ENCODE results near the gene PTGFR.

Gene PTGFR

GRCh38 chr1:78490861-78491450 lies at the start of gene PTGFR:
Gene PTGFR, plus strand, starts transcription at chr1:78490974. Its CDS starts 1,770 bp downstream, at chr1:78492744.
- no peak for DNase-seq (ENCODE audit: low read depth, low spot score)

DNA sequence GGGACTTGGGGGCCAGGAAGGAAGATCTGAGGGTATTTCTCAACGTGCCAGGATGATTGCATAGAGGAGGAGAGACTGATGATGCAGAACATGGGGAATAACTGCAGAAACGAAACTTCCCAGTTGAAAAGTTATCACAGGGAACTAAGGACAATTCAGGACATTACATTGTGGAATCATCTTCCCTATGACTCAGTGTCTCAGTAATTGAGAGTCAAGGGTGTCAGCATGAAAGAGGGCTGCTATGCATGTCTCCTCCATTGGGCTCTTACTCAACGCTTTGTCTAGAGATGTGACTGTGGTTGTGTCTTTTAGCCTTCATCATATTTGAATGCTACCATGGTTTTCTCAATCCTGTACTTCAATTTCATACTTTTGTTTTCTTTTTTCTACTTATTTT lies 48.9 kb upstream of the PTGFR start:
- DNase-seq (ENCODE audit: low read depth, low spot score), result no peak

- no peak for DNase-seq (ENCODE audit: low read depth, low spot score)
Measured at GRCh38 chr1:78447086-78447485, 43.7 kb upstream of the PTGFR start.

DNA sequence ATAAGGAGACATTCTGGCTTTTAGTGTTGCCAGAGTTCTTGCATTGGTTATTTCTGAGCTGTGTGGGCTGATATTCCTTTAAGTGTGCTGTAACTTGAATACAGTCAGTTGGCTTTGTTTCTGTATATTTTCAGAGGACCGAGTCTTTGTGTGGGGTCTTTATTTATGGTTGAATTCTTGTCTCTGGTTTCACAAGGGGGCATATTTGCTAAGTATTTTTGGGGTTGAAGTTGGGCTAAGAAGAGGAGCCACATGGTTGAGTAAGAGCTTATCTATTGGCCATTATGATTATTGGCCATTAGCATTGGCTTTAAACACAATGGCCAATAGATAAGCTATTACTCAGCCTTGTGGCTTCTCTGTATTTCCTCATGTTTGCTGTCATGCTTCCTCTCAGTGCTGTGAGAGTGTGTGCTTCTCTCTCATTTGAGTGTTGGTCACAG lies 26.3 kb upstream of the PTGFR start:
- no peak for DNase-seq (ENCODE audit: low read depth, low spot score)

DNA sequence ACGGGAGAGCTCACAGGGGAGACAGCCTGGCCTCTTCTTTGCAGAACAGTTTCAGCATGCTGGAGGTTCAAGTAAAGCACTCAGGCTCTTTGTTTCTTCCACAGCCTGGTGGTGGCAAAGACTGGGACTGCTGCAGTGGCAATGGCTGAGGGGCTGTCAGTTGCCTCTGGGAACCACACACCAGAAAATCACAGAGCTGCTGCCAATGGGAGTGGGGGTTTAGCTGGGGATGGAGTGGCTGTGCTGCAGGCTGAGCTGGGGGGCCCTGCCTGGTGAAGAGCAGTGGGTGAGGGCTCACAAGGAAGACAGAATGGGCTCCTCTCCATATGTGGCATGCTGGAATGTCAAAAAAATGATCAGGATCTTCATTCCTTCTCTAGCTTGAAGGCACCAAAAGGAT lies 25.6 kb upstream of the PTGFR start:
- no peak for DNase-seq (ENCODE audit: low read depth, low spot score)

DNA sequence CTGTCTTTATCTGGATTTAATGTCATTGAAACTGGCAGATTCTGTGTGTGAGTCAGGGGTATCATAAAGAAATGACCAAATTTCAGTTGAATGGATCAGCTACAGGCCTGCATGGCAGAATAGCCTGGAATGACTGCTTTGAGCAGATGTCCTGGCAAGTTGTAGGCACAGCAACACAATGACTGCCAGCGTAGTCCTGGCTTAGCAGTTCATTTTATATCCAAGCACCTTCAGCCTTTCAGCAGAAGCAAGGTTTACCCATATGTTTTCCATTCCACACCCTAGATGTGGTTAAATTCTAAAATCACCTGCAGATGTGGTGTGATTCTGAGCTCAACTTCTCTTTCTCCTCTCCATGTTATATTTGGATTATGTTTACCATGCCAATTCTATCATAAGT lies 22.3 kb upstream of the PTGFR start:
- no peak for DNase-seq (ENCODE audit: low read depth, low spot score)

DNA sequence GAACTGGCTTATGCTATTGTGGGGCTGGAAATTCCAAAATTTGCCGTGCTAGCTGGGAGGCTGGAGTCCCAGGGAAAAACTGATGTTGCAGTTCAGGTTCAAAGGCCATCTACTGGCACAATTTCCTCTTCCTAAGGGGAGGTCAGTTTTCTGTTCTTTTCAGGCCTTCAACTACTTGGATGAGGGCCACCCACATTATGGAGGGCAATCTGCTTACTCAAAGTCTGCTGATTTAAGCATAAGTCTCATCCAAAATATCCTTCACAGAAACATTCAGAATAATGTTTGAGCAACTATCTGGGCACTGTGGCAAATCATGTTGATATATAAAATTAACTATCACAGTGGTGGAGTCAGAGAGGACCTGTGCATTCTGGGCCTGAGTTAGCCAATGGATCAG lies 21.2 kb upstream of the PTGFR start:
- no peak for DNase-seq (ENCODE audit: low read depth, low spot score)

GRCh38 chr1:78471890-78472620 lies 18.7 kb upstream of the PTGFR start:
- no peak for DNase-seq (ENCODE audit: low read depth, low spot score)

- no peak for DNase-seq (ENCODE audit: low read depth, low spot score)
Measured at GRCh38 chr1:78472851-78473496, 17.8 kb upstream of the PTGFR start.

DNA sequence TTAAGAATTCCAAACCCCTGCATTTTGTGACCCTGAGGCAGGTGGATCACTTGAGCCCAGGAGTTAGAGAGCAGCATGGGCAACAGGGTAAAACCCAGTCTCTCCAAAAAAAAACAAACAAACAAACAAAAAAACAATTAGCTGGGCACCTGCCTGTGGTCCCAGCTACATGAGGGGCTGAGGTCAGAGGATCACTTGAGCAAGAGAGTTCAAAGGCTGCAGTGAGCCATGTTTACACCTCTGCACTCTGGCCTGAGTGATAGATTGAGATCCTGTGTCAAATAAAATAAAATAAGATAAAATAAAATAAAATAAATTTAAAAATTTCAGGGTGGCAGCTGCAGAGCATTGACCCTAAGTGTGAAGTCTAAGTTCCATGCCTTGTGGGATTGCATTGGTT lies 16.7 kb upstream of the PTGFR start:
- DNase-seq (ENCODE audit: low read depth, low spot score), result no peak

DNA sequence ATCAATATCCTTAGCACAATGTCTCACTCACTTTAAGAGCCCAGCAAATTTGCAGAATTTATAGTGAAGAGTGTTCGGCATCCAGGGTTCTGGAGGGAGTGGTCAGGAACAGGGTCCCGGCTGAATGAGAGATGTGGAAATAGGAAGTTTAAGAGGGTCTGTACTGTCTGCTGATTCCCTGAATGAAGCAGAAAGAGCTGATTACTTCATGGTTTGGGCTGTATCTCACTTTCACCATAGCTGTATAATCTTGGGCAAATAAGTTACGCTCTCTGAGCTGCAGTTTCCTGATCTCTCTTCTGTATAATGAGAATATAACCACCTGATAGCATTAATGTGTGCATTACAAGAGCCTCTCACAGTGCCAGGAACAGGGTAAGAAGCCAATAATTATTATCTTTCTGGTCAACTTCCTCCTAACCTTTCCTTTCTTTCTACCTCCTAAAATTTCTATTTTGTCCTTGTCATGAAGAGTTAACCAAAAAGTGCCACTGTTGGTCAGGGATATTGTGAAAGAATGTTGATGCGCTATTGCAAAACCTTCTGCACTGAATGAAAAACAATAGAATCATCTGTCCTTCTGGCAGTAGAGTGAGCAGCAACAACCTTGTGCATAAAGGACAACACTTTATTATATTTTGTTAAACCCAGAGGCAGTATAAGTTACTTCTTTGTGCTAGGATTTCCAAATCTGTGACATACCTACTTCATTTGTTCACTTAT lies 14.7 kb upstream of the PTGFR start:
- no peak for DNase-seq (ENCODE audit: low read depth, low spot score)

DNA sequence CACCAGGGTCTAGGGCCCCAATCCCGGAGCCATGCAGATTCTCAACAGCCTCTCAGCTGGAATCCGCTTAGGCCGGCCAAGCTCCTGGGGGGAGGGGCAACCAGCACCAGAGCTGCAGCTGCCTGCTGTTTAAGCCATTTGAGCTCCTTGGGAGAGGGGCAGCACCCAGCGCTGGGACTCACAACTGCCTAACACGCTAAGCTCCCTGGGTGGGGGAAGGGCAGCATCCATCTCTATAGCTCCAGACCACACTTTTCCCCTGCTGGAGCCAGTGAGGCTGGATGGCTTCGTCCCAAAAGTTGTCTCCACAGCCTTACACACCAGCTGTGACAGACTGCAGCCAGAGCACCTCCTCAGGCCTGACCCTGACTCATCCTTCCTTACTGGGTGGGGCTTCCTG lies 6.9 kb upstream of the PTGFR start:
- DNase-seq (ENCODE audit: low read depth, low spot score), result no peak

- DNase-seq (ENCODE audit: low read depth, low spot score), result no peak
Measured at GRCh38 chr1:78491451-78492071, 787 bp downstream of the PTGFR start.

- DNase-seq (ENCODE audit: low read depth, low spot score), result no peak
Measured at GRCh38 chr1:78492386-78492950, 1.7 kb downstream of the PTGFR start.

- no peak for DNase-seq (ENCODE audit: low read depth, low spot score)
Measured at GRCh38 chr1:78493451-78493850, 2.7 kb downstream of the PTGFR start.

DNA sequence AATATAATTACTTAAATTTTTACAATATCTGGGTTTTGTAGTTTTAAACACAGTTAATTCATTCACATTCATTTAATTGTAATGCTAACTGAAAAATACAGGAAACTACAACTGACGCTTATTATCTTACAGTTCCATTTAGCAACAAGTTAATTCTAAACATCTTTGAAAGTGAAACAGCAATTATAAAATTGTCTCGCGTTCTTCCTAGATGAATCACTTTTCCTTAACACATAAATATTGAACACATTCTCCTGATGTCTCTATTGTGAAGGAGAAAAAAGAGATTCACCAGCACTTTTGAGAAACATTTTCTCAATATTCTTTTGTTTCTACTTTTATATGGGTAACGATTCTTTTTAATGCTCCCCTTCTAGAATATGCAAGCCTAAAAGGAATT lies 6.4 kb downstream of the PTGFR start:
- DNase-seq (ENCODE audit: low read depth, low spot score), result no peak

DNA sequence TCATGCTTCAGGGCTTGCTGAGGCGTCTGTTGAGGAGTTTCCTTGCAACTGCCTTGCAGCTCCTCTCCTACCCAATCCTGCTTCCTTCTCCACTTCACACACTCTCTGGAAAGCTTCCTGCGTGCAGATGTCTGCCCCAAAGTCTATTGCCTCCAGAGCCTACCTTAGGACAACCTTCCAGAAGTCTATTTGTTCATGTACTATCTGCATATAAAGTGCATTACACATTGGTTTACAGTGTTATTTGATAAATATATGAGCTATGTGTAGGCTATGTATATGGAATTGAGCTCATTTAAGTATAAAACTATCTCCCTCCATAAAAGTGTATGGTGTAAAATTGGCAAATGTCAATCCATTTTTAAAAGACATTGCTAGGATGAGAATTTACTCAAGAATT lies 9.8 kb downstream of the PTGFR start:
- no peak for DNase-seq (ENCODE audit: low read depth, low spot score)

DNA sequence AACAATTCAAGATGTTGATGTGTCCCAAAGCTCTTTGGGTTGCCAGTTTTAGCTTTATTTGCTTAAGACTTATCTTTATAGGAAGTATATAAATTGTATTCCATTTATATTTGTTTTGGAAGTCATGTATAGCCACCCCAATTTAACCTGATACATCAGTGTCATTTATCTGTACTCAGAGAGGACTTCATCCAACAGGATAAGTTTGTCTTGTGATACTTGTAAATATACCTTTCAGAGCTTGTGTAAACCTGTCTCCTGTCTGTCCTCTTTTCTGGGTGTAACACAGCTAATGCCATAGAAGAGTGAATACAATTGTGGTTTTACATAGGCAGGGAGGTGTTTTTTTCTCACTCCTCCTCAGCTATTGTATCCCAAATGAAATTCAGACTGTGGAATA lies 10.4 kb downstream of the PTGFR start:
- DNase-seq (ENCODE audit: low read depth, low spot score), result no peak

- DNase-seq (ENCODE audit: low read depth, low spot score), result no peak
Measured at GRCh38 chr1:78511334-78511733, 20.6 kb downstream of the PTGFR start.

DNA sequence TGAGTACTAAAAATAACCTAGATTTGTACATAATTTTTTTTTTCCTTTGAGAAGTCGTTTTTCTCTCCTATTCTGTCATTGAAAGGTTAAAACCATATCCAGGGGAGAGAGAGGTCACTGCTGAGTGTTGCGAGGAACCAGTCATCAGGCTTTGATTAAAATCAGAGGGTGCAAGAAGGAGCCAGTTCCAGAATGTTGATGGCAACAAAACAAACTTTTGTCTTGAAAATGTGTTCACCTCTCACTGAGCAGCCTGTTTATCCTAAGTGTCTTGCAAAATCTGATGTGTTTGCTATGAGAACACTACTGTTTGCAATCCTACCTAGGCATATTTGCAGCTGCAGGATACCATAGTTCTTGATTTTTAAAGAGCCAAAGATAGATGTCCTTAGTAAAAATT lies 25.9 kb downstream of the PTGFR start:
- DNase-seq (ENCODE audit: low read depth, low spot score), result no peak

DNA sequence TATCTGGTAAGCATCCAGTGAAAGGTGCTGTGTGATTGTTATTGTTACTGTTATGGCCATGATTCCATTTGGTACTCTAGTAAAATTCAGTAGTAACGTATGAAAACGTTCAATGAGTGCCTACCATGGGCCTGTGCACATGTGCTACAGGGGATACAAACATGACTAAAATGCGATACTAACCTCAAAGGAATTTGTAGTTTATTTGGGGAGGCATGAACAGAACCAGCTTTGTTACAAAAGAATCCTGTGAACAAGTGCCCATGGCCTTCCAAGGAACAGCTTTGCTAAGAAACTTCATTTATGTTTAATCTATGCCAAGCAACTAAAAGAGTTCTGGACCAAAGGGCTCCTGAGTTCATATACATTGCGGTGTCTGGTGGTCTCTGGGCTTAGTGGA lies 28.7 kb downstream of the PTGFR start:
- no peak for DNase-seq (ENCODE audit: low read depth, low spot score)

DNA sequence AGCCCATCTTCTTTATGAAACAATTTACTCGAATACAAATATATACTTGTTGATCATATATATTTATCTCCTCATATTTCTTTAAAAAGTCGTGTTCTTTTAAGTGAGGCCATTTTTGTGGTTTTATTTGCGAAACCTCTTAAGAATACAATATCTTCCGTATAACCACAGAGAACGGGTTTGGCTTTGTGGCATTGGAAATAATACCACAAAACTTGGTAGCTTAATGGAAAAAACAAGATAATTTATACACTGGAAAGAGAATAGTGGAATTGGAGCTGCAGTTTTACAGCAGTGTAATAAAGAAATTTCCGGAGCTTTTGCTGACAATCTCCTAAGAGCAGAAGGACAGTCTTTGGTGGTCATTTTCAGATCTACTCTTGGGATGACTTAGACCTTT lies 29.4 kb downstream of the PTGFR start:
- DNase-seq (ENCODE audit: low read depth, low spot score), result no peak
